ENCODE results near the gene MAEA. TPM values are rescaled to one million over a fixed set of nuclear protein-coding genes. Genes with fewer than 3 reads are reported as not detected.
"Not testable (repeated sequence)": the region's sequence is repeated elsewhere in the genome, so short reads cannot be mapped to it uniquely, and the experiment has no call there.

MAEA gene
- total RNA-seq, 1 donor from 2014 or later: 75.3 TPM

GRCh38 chr4:1366371-1367229 is 76.9 kb downstream of the MAEA start:
- no peak for DNase-seq (ENCODE audit: low spot score)

GRCh38 chr4:1367230-1367935 is 77.7 kb downstream of the MAEA start:
- no peak for DNase-seq (ENCODE audit: low spot score)

- DNase-seq (ENCODE audit: low spot score): no peak
Measured at GRCh38 chr4:1367936-1368289, 78.2 kb downstream of the MAEA start.

GRCh38 chr4:1368421-1369090 is 78.9 kb downstream of the MAEA start:
- DNase-seq (ENCODE audit: low spot score): no peak

GRCh38 chr4:1369091-1369450 is 79.4 kb downstream of the MAEA start:
- DNase-seq (ENCODE audit: low spot score): no peak

- no peak for DNase-seq (ENCODE audit: low spot score)
Measured at GRCh38 chr4:1369479-1370079, 79.9 kb downstream of the MAEA start.

GRCh38 chr4:1370321-1371124 is 80.8 kb downstream of the MAEA start:
- no peak for DNase-seq (ENCODE audit: low spot score)

- DNase-seq (ENCODE audit: low spot score): no peak
Measured at GRCh38 chr4:1371176-1372165, 81.8 kb downstream of the MAEA start.

GRCh38 chr4:1372576-1372975 is 82.9 kb downstream of the MAEA start:
- not testable (repeated sequence) for DNase-seq (ENCODE audit: low spot score)

- DNase-seq (ENCODE audit: low spot score): no peak
Measured at GRCh38 chr4:1373892-1374705, 84.4 kb downstream of the MAEA start.

- no peak for DNase-seq (ENCODE audit: low spot score)
Measured at GRCh38 chr4:1374706-1375045, 85.0 kb downstream of the MAEA start.

- no peak for DNase-seq (ENCODE audit: low spot score)
Measured at GRCh38 chr4:1375051-1375721, 85.5 kb downstream of the MAEA start.

GRCh38 chr4:1375761-1376322 is 86.2 kb downstream of the MAEA start:
- no peak for DNase-seq (ENCODE audit: low spot score)

GRCh38 chr4:1376391-1376840 is 86.7 kb downstream of the MAEA start:
- no peak for DNase-seq (ENCODE audit: low spot score)

- no peak for DNase-seq (ENCODE audit: low spot score)
Measured at GRCh38 chr4:1376841-1377605, 87.3 kb downstream of the MAEA start.

GRCh38 chr4:1377606-1378261 is 88.0 kb downstream of the MAEA start:
- no peak for DNase-seq (ENCODE audit: low spot score)

GRCh38 chr4:1378559-1379231 is 89.0 kb downstream of the MAEA start:
- DNase-seq (ENCODE audit: low spot score): no peak
